GM18519 (cell line): ENCODE results near the gene BMPR1B.
"Not testable (repeated sequence)": the region's sequence is repeated elsewhere in the genome, so short reads cannot be mapped to it uniquely, and the experiment has no call there.

Experiments
- ATAC-seq: cut with Tn5 transposase; IDR thresholded peaks from one replicate; pipeline ENCODE4 v1.9.1; 2021; ENCODE audit warnings: mild to moderate bottlenecking, moderate library complexity; ENCODE audit not compliant: unreplicated experiment, low FRiP score

The BMPR1B gene

DNA sequence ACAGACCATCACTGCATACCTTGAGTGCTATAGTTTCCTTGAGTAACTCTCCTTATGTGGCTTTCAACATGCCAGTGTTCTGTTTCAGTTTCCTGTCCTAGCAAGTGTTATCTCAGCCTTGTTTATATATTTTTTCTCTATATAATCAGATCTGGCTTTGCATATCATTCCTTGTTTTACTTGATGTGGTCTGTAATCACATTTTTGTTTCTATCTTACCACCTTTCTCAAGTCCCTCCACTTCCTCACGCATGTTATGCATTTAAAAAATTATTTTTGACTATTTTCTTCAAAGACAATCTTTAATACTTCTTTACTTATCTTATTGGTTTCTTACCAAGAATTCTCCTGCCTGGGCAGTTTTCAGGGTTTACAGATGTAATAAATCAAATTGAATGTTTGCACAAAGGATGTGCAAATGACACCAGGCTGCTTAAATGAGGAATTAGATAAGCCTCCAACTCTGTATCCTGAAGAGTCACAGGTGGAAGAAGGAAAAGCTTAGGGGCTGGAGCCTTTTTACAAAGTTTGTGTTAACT is 351.2 kb downstream of the BMPR1B start:
- no peak for ATAC-seq

GRCh38 chr4:95114521-95114920 is 356.8 kb downstream of the BMPR1B start:
- no peak for ATAC-seq

DNA sequence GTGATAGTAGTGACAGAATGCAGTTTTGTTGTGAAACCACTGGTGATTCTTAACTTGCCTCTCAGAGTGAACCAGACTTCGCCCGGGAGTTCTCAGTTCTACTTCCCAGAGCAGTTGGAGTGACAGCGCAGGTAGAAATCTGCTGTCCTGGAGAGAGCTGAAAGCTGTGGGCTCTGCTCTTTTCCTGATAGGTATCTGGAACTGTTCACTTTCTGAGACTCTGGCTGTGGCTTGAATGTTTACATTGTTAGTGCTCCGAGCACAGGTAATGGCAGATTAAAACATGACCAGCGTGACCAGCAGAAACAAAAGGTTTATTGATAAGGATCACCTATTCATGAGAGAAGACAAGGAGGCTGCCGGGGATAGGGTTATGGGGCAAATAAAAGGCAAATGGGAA is 360.7 kb downstream of the BMPR1B start:
- ATAC-seq: no peak

DNA sequence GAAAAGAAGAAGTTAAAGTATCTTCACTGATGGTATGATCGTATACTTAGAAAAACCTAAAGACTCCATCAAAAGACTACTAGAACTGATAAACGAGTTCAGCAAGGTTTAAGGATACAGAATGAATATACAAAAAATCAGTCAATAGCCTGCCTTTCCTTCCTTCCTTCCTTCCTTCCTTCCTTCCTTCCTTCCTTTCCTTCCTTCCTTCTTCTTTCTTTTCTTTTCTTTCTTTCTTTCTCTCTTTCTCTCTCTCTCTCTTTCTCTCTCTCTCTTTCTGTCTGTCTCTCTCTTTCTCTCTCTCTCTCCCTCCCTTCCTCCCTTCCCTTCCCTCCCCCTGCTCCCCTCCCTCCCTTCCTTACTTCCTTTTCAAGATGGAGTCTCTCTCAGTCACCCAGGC is 362.7 kb downstream of the BMPR1B start:
- no peak for ATAC-seq

- no peak for ATAC-seq
Observed at GRCh38 chr4:95122001-95122400, 364.2 kb downstream of the BMPR1B start.

GRCh38 chr4:95124906-95125504 is 367.2 kb downstream of the BMPR1B start:
- no peak for ATAC-seq

- no peak for ATAC-seq
Observed at GRCh38 chr4:95129031-95129430, 371.3 kb downstream of the BMPR1B start.

DNA sequence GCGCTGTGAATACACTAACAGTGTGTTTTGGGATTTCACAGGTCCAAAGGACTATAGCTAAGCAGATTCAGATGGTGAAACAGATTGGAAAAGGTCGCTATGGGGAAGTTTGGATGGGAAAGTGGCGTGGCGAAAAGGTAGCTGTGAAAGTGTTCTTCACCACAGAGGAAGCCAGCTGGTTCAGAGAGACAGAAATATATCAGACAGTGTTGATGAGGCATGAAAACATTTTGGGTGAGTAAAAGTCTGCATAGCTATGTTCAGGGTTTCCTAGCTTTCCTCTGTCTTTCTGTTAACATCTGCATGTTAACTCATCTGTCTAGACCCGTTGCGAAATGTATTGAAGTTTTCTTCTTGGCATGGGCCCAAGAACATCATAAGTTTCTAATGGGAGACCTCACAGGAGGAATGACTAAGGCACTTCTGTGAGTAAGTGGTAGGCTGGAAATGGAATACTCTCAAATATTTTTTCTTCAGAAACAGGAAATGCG is 372.1 kb downstream of the BMPR1B start:
- ATAC-seq: no peak

DNA sequence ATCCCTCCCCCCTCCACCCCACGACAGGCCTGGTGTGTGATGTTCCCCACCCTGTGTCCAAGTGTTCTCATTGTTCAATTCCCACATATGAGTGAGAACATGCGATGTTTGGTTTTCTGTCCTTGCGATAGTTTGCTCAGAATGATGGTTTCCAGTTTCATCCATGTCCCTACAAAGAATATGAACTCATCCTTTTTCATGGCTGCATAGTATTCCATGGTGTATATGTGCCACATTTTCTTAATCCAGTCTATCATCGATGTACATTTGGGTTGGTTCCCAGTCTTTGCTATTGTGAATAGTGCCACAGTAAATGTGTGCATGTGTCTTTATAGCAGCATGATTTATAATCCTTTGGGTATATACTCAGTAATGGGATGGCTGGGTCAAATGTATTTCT is 376.3 kb downstream of the BMPR1B start:
- ATAC-seq: not testable (repeated sequence)

- not testable (repeated sequence) for ATAC-seq
Observed at GRCh38 chr4:95139424-95139823, 381.7 kb downstream of the BMPR1B start.

GRCh38 chr4:95141361-95141760 is 383.6 kb downstream of the BMPR1B start:
- ATAC-seq: no peak

- ATAC-seq: no peak
Observed at GRCh38 chr4:95142932-95143331, 385.2 kb downstream of the BMPR1B start.

GRCh38 chr4:95151255-95151654 is 393.5 kb downstream of the BMPR1B start:
- no peak for ATAC-seq

DNA sequence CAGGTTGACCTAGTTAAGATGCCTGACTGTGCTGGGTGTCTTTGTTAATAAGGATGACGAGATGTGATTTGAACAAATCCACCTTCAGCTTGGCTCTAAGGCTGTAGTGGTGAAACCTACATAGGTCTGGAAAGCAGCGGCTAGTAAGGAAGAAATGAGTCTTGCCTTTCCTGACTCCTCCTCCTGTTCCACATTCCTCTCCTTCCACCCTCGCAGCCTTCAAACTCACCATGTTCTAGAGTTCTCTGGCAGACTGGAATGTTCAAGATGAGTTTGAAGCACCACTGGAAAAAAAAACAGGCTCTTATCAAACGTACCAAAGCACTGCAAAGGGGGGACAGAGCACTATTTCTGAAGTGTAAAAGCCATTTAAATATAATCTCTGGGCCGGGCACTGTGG is 395.4 kb downstream of the BMPR1B start:
- no peak for ATAC-seq

DNA sequence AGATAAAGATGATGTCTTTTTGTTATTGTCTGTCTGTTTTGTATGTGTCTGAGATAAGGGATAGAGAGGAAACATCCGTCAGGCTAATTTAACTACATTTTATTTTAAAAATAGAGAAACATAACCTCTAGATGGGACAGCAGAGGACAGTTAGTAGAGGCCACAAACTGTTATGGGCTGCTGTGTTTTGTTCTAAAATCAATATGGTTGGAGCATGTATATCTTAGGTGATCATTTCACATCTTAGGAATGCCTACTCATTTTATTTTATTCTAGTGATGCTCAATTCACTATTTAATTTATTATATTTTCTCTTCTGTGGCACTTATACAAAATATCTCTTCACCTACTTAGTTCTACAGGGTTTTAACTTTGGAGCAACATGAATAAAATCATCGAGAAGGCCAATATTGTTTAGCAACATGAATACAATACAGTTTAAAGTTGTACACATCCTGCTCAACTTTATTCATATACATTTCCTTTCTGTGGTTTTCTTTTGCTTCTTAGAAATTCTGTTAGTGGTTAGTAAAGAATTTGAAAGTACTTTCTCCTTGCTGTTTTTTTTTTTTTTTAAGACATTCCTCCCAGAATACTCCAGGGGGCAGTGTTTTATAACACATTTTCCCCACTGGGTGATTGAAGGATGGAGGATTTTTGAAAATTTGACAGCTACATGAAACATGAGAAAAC is 398.1 kb downstream of the BMPR1B start:
- peak; percentile 58 for ATAC-seq

- ATAC-seq: no peak
Observed at GRCh38 chr4:95156452-95156765, 398.7 kb downstream of the BMPR1B start.

- ATAC-seq: no peak
Observed at GRCh38 chr4:95157596-95157995, 399.8 kb downstream of the BMPR1B start.

DNA sequence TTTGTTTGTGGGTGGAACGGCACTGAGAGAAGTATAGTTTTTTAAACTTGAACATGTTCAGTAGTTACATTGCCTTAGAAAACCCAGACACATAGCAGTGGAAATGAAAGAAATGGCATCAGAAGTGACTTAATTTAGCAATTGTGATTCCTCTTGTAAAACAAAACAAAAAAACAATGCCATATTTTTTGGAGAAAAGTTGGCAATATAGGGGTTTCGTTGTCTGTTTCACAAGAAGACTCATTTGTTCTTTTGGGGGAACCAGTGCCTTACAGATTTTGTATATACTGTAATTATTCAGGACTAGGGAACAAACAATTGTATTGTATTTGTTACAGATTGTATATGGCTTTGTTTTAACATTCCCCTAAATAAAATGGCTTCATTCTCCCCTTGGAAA is 400.3 kb downstream of the BMPR1B start:
- no peak for ATAC-seq

DNA sequence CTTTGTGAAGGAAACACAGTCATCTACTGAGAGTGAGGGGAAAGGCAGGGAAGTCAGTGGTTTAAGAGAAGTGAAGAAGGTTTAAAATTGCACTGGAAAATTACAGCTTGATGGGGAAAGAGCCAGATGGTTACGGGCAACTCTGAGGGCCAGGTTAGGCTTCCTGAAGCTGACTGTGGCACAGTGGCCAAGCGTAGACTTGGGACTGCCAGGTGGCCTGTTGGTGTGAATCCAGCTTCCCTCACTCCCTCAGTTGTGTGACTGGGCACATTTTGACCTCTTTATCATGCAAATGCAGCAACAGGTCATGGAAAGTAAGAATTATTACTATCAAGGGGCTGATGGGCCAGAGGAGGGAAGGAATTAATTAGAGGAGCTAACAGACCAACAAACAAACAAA is 400.9 kb downstream of the BMPR1B start:
- no peak for ATAC-seq

DNA sequence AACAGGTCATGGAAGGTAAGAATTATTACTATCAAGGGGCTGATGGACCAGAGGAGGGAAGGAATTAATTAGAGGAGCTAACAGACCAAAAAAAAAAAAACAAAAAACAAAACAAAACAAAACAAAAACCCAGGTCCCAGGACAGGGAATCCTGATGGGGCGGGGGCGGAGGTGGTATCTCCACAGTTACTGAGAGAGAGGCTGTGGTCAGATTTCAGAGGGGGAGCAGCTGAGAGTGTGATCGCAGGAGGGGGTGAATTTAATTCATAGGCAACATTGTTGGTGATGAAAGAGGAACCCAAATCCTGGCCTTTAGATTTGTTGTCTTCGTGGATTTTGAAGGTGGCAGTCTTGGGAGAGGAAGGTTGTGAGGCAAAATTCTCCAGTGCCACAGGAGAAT is 401.6 kb downstream of the BMPR1B start:
- no peak for ATAC-seq

GRCh38 chr4:95161781-95162469 is 404.2 kb downstream of the BMPR1B start:
- ATAC-seq: no peak

- no peak for ATAC-seq
Observed at GRCh38 chr4:95162867-95163266, 405.1 kb downstream of the BMPR1B start.
